A549 (cell line): ENCODE measurements around the gene NRXN3. TPM values are rescaled to one million over a fixed set of nuclear protein-coding genes. Genes with fewer than 3 reads are reported as not detected.

Experiments used
- ATAC-seq, 2 experiments: fragments of 200-7000 bp in 1 of 2; fragments of >200 bp in 1 of 2; cut with Nextera tagmentation in 1 of 2; cut with Tn5 transposase in 1 of 2; 3 replicates each; pipeline versions ENCODE4 v1.8.0 to v1.9.1; 2018 to 2020; ENCODE audit warnings: mild to moderate bottlenecking in 1 of 2, moderate library complexity in 1 of 2
- CTCF ChIA-PET: fragments of 300-600 bp; sonication (Branson Sonifier 250); formaldehyde crosslinking; extraction: SDS; loops from one replicate; lab custom pipeline; 2021; ENCODE audit warnings: antibody characterized with exemption, inconsistent platforms; lab: Yijun Ruan, JAX
- POLR2A ChIA-PET: fragments of 350-600 bp; formaldehyde crosslinking; extraction: SDS; loops from one replicate; lab custom pipeline; 2021; ENCODE audit warnings: antibody characterized with exemption, inconsistent platforms; lab: Yijun Ruan, JAX
- DNase-seq, 2 experiments: peaks; one replicate each; pipeline versions ENCODE4 v3.0.0 to v3.0.0-alpha.2; 2011 to 2016; ENCODE audit warnings: low read depth in 1 of 2, low spot score in 1 of 2
- FAIRE-seq: peaks from 2 replicates; lab custom pipeline; 2011; peaks lifted over from hg19 to GRCh38; lab: Jason Lieb, UNC
- H3K27ac ChIP-seq, 2 experiments: fragments of >200 bp; sonication (Bioruptor Twin); formaldehyde crosslinking; 3 replicates each; pipeline ENCODE4 v1.5.1; 2016 to 2017
- H3K4me1 ChIP-seq: fragments of >200 bp; sonication (Bioruptor Twin); formaldehyde crosslinking; 3 replicates; pipeline ENCODE4 v1.6.1; 2016
- H3K4me2 ChIP-seq: fragments of >200 bp; sonication (Bioruptor Twin); formaldehyde crosslinking; 3 replicates; pipeline ENCODE4 v1.6.1; 2016
- H3K4me3 ChIP-seq: fragments of >200 bp; sonication (Bioruptor Twin); formaldehyde crosslinking; 3 replicates; pipeline ENCODE4 v1.5.1; 2016
- H3K9me3 ChIP-seq: fragments of >200 bp; sonication (Bioruptor Twin); formaldehyde crosslinking; 3 replicates; pipeline ENCODE4 v1.6.1; 2016
- CBX2 ChIP-seq: fragments of 200-600 bp; sonication (generic); IDR thresholded peaks from 2 replicates; pipeline ENCODE4 v1.6.1; 2016; ENCODE audit warnings: low read depth, mild to moderate bottlenecking, borderline replicate concordance
- E2F6 ChIP-seq: IDR thresholded peaks from 2 replicates; pipeline ENCODE4 v1.6.1; 2012; ENCODE audit warnings: low read depth, borderline replicate concordance
- EP300 ChIP-seq, 2 experiments: fragments of >200 bp; sonication (Bioruptor Twin); formaldehyde crosslinking; IDR thresholded peaks; 2 replicates in 1 of 2; 3 replicates in 1 of 2; pipeline ENCODE4 v1.6.1; 2016 to 2017
- ESRRA ChIP-seq: fragments of 150-350 bp; IDR thresholded peaks from 2 replicates; pipeline ENCODE4 v1.6.1; 2014; ENCODE audit warnings: mild to moderate bottlenecking, low read length, borderline replicate concordance
- FOSB ChIP-seq: fragments of 250-450 bp; sonication (Bioruptor Pico); IDR thresholded peaks from 2 replicates; pipeline ENCODE4 v1.5.0; 2020; ENCODE audit warnings: mild to moderate bottlenecking, moderate library complexity
- GATA3 ChIP-seq: IDR thresholded peaks from 2 replicates; pipeline ENCODE4 v1.6.1; 2012; ENCODE audit warnings: borderline replicate concordance
- HOXB5 ChIP-seq: fragments of 250-450 bp; sonication (Bioruptor Pico); IDR thresholded peaks from 2 replicates; pipeline ENCODE4 v1.5.0; 2020; ENCODE audit warnings: mild to moderate bottlenecking, moderate library complexity
- JUNB ChIP-seq: fragments of >200 bp; sonication (Bioruptor Twin); formaldehyde crosslinking; IDR thresholded peaks from 2 replicates; pipeline ENCODE4 v1.6.1; 2016
- KDM5A ChIP-seq: fragments of 200-600 bp; sonication (generic); IDR thresholded peaks from 2 replicates; pipeline ENCODE4 v1.6.1; 2016; ENCODE audit warnings: antibody characterized with exemption, mild to moderate bottlenecking
- MAFK ChIP-seq: fragments of 450-650 bp; IDR thresholded peaks from 2 replicates; pipeline ENCODE4 v1.6.1; 2014; ENCODE audit not compliant: partially characterized antibody
- MAX ChIP-seq: IDR thresholded peaks from 2 replicates; pipeline ENCODE4 v1.6.1; 2012
- MAZ ChIP-seq: fragments of 150-350 bp; IDR thresholded peaks from 2 replicates; pipeline ENCODE4 v1.6.1; 2014; ENCODE audit warnings: antibody characterized with exemption, low read depth, low read length, borderline replicate concordance
- NR3C1 ChIP-seq: fragments of >200 bp; sonication (Bioruptor Twin); formaldehyde crosslinking; IDR thresholded peaks from 3 replicates; pipeline ENCODE4 v1.6.1; 2017
- POLR2AphosphoS2 ChIP-seq: conservative IDR thresholded peaks from 2 replicates; pipeline ENCODE4 v1.6.1; 2012; ENCODE audit warnings: low read length, improper control_type of control experiment, inconsistent platforms
- RAD21 ChIP-seq, 2 experiments: fragments of >200 bp in 1 of 2; sonication (Bioruptor Twin) in 1 of 2; formaldehyde crosslinking in 1 of 2; IDR thresholded peaks in 1 of 2; conservative IDR thresholded peaks in 1 of 2; 2 replicates in 1 of 2; 3 replicates in 1 of 2; pipeline ENCODE4 v1.6.1; 2012 to 2018; ENCODE audit warnings: inconsistent platforms in 1 of 2
- RARB ChIP-seq: fragments of 250-450 bp; sonication (Bioruptor Pico); IDR thresholded peaks from 2 replicates; pipeline ENCODE4 v1.8.0; 2021; ENCODE audit warnings: mild to moderate bottlenecking, moderate library complexity
- RCOR1 ChIP-seq: fragments of 150-350 bp; IDR thresholded peaks from 2 replicates; pipeline ENCODE4 v1.6.1; 2014; ENCODE audit warnings: antibody characterized with exemption, low read length, low read depth
- REST ChIP-seq: fragments of 200-600 bp; sonication (generic); IDR thresholded peaks from 2 replicates; pipeline ENCODE4 v1.6.1; 2016; ENCODE audit warnings: antibody characterized with exemption, mild to moderate bottlenecking, moderate library complexity
- RFX5 ChIP-seq: fragments of 450-650 bp; IDR thresholded peaks from 2 replicates; pipeline ENCODE4 v1.7.1; 2014; ENCODE audit warnings: antibody characterized with exemption, mild to moderate bottlenecking, moderate library complexity
- RNF2 ChIP-seq: fragments of 200-600 bp; sonication (generic); IDR thresholded peaks from 2 replicates; pipeline ENCODE4 v1.6.1; 2016; ENCODE audit warnings: low read depth, mild to moderate bottlenecking, antibody characterized with exemption, moderate library complexity, borderline replicate concordance
- SMC3 ChIP-seq: fragments of >200 bp; sonication (Bioruptor Twin); formaldehyde crosslinking; IDR thresholded peaks from 3 replicates; pipeline ENCODE4 v1.6.1; 2018; ENCODE audit warnings: inconsistent platforms
- TFCP2L1 ChIP-seq: fragments of 250-450 bp; sonication (Bioruptor Pico); IDR thresholded peaks from 2 replicates; pipeline ENCODE4 v1.5.0; 2021; ENCODE audit warnings: mild to moderate bottlenecking
- ZSCAN20 ChIP-seq: fragments of 250-450 bp; sonication (Bioruptor Pico); IDR thresholded peaks from 2 replicates; pipeline ENCODE4 v1.8.0; 2022; ENCODE audit warnings: mild to moderate bottlenecking, moderate library complexity
- WGBS: methylation state at CpG from one replicate; pipeline ENCODE4 v1.1.6; 2017; ENCODE audit errors: missing lambda C conversion rate; 5-methylcytosine and 5-hydroxymethylcytosine counted together
- polyA plus RNA-seq, 4 experiments: library from polyadenylated mRNA; depleted of rRNA in 3 of 4; stranded (reverse); fragments of >200 nt; fragmentation: RNase III in 1 of 4; extraction: RNeasy Plus Mini Kit Qiagen cat#74134 plus additional on column Dnase treatment in 1 of 4; gene quantifications; 2 replicates in 3 of 4; 3 replicates in 1 of 4; pipeline ENCODE4 v1.2.3, GENCODE V29; 2011 to 2017

NRXN3 gene
- polyA plus RNA-seq, 2 of the 4 experiments (the other 2 are of a cell fraction) = 0.62 to 2.3 TPM

- WGBS = 36% methylated on average over 2 of the region's 2 CpGs
Measured at GRCh38 chr14:78123650-78124253, 46.4 kb upstream of the NRXN3 start.

GRCh38 chr14:78127961-78128360 is 42.2 kb upstream of the NRXN3 start:
- ChIA-PET POLR2A (no interaction called here), CTCF (no interaction called here)
- H3K4me1 ChIP-seq = no peaks in the 10 kb centered on the region
- FAIRE-seq (no peak), ATAC-seq (no peak), DNase-seq (no peak)
- 57% methylated on average over 9 of the region's 9 CpGs for WGBS
- H3K9me3 ChIP-seq = no peaks in the 10 kb centered on the region
- no peak overlapping the region for H3K4me3 ChIP-seq
- H3K4me2 ChIP-seq = no peak overlapping the region
- H3K27ac ChIP-seq = no peak overlapping the region
- TF ChIP-seq POLR2AphosphoS2 = no peak
- TF ChIP-seq KDM5A = no peak
- TF ChIP-seq RCOR1 = no peak
- no peak for TF ChIP-seq EP300 (IDR thresholded peaks at IDR 0.05)
- TF ChIP-seq RFX5 = no peak
- TF ChIP-seq RNF2 = no peak
- TF ChIP-seq CBX2 = no peak
- TF ChIP-seq TFCP2L1 (CRISPR knock-in tag) = no peak
- no peak for TF ChIP-seq ZSCAN20 (CRISPR knock-in tag)
- TF ChIP-seq NR3C1 = no peak
- no peak for TF ChIP-seq JUNB
- no peak for TF ChIP-seq RAD21 (conservative IDR thresholded peaks at IDR 0.05 in 1 of 2, IDR thresholded peaks at IDR 0.05 in 1 of 2)
- TF ChIP-seq, all 56 proteins: peak for 0

More at GRCh38 chr14:78123650-78124253, 46.4 kb upstream of the NRXN3 start:
- Histone ChIP-seq H3K4me1 (no peaks in the 10 kb centered on the region), H3K9me3 (no peaks in the 10 kb centered on the region), H3K4me3 (no peak overlapping the region), H3K27ac (no peak overlapping the region), H3K4me2 (no peak overlapping the region)
- no peak for FAIRE-seq
- no peak for ATAC-seq
- TF ChIP-seq KDM5A (no peak), MAFK (peak; percentile 61)
- no peak for DNase-seq
- CTCF ChIA-PET = no interaction called here
- POLR2A ChIA-PET = no interaction called here

GRCh38 chr14:78129375-78129774 is 40.8 kb upstream of the NRXN3 start:
- WGBS = 80% methylated on average over 4 of the region's 4 CpGs
- Histone ChIP-seq H3K9me3 (no peaks in the 10 kb centered on the region), H3K4me1 (peaks cover 3% of the 10 kb centered on the region), H3K27ac (no peak overlapping the region)
- ATAC-seq = no peak
- DNase-seq = no peak
- no peak for FAIRE-seq
- CTCF ChIA-PET = no interaction called here
- TF ChIP-seq FOSB (CRISPR knock-in tag) (no peak), CBX2 (no peak), ESRRA (no peak), GATA3 (no peak), MAZ (no peak), MAX (no peak), EP300 (IDR thresholded peaks at IDR 0.05) (no peak), RARB (no peak), E2F6 (no peak), HOXB5 (CRISPR knock-in tag) (no peak), REST (no peak), SMC3 (no peak)
- TF ChIP-seq, all 56 proteins: peak for 0
- H3K4me3 ChIP-seq = no peak overlapping the region
- H3K4me2 ChIP-seq = no peak overlapping the region
- POLR2A ChIA-PET = no interaction called here
